Measurements from ENCODE around the gene ANO1.

ANO1 gene

DNA sequence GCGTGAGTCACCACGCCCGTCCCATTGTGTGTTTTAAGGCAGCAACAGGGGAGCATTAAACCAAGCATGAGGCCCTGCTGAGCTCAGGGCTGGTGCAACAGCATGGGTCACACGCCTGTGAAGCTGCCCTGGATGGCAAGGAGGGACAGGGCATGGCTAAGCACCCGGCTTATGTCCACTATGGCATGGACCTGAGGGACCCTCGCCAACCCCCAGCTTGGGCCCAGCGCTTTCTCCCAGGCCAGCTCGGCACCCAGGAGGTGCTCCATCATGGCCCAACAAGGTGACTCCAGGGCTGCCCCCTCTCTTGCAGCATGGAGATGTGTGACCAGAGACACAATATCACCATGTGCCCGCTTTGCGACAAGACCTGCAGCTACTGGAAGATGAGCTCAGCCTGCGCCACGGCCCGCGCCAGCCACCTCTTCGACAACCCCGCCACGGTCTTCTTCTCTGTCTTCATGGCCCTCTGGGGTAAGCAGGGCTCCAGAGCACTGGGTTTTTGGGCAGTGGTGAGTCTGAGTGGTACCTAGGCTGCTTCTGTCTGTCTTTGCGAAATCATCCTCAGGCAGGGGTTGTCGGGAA, 53.6 kb downstream of the ANO1 start:
- H3K4me3 ChIP-seq (ENCODE audit: low read depth, low read length): no peak overlapping the region
- TF ChIP-seq, protein P1, sequence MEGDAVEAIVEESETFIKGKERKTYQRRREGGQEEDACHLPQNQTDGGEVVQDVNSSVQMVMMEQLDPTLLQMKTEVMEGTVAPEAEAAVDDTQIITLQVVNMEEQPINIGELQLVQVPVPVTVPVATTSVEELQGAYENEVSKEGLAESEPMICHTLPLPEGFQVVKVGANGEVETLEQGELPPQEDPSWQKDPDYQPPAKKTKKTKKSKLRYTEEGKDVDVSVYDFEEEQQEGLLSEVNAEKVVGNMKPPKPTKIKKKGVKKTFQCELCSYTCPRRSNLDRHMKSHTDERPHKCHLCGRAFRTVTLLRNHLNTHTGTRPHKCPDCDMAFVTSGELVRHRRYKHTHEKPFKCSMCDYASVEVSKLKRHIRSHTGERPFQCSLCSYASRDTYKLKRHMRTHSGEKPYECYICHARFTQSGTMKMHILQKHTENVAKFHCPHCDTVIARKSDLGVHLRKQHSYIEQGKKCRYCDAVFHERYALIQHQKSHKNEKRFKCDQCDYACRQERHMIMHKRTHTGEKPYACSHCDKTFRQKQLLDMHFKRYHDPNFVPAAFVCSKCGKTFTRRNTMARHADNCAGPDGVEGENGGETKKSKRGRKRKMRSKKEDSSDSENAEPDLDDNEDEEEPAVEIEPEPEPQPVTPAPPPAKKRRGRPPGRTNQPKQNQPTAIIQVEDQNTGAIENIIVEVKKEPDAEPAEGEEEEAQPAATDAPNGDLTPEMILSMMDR (IDR thresholded peaks at IDR 0.05; ENCODE audit: low read depth, low read length): no peak

DNA sequence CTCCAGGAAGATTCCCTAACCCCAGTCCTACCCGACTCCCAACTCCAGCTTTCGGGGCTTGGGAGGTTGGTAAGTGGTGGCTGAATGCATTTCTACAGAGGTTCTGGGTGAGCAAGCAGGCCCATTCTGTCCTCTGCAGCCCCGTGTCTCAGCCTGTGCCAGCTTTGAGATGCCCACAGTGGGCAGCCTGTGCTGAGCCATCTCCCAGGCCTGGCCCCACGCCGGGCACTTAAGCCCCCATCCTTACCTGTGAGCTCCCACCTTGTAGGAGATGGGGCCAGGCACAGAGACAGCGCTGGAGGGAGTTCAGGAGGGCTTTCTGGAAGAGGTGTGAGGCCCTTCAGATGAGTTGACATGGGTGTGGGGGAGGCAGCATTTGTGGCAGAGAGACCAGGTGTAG, 54.5 kb downstream of the ANO1 start:
- H3K4me3 ChIP-seq (ENCODE audit: low read depth, low read length): no peak overlapping the region
- TF ChIP-seq, protein P1 (IDR thresholded peaks at IDR 0.05; ENCODE audit: low read depth, low read length): no peak

DNA sequence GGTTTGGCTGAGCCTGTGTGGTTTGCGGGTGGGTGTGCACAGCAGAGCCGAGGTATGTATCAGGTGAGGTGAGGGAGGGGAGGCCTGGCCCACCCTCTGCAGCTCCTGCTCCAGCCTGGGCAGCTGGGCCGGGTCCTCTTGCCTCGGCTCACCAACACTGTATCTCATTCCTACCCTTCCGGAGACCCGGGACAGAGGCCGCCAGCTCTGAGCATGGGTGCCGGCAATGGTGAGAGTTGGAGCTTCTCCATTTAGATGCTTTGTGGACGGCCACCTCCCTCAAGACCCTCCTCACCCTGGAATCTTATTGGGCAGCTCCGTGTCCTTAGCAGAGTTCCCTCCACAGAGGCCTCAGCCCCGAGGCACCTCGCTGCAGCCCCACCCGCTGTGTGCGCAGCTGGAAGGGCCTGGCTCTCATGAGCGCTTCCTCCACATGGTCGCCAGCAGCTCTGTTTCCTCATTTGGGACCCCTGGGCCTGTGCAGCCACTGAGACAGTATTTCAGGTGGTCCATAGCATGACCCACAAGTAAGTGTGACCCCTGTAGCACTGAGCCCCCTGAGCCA, 55.7 kb downstream of the ANO1 start:
- TF ChIP-seq, protein P1 (IDR thresholded peaks at IDR 0.05; ENCODE audit: low read depth, low read length): no peak
- H3K4me3 ChIP-seq (ENCODE audit: low read depth, low read length): no peak overlapping the region

DNA sequence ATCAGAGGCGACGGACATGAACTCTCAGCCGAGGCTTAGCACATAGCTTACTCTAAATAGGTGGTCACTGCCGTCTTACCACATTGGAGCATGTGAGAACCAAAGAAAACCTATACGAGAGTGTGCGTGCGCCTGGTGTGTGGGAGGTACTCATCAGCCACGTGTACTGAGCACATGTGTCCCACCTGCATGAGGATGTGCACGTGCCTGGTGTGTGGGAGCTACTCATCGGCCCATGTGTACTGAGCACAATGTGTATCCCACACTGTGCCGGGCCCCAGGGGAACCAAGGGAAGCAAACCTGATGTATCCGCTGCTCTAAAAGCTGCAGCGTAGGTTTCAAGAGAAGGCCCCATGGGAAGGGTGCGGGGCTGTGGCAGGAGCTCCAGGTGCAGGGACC, 56.4 kb downstream of the ANO1 start:
- TF ChIP-seq, protein P1 (IDR thresholded peaks at IDR 0.05; ENCODE audit: low read depth, low read length): no peak
- H3K4me3 ChIP-seq (ENCODE audit: low read depth, low read length): no peak overlapping the region

DNA sequence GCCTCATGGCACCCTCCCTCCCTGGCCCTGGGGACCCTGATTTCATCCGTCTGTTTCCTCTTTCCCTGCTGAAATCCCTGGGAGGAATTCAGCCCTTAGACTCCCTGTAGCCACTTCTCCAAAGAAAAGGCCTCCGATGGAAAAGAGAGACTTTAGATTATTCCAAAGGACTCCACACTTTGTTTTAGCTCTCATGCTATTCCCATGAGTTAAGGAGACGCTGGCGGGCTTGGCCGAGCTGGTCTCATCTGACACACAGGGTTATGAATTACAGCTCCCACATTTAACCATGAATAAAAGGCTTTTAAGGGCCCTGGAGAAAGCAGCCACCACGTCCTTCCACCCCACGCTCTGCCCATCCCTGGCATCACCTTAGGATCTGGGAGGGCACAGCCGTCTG, 57.0 kb downstream of the ANO1 start:
- TF ChIP-seq, protein P1 (IDR thresholded peaks at IDR 0.05; ENCODE audit: low read depth, low read length): no peak
- no peak overlapping the region for H3K4me3 ChIP-seq (ENCODE audit: low read depth, low read length)

DNA sequence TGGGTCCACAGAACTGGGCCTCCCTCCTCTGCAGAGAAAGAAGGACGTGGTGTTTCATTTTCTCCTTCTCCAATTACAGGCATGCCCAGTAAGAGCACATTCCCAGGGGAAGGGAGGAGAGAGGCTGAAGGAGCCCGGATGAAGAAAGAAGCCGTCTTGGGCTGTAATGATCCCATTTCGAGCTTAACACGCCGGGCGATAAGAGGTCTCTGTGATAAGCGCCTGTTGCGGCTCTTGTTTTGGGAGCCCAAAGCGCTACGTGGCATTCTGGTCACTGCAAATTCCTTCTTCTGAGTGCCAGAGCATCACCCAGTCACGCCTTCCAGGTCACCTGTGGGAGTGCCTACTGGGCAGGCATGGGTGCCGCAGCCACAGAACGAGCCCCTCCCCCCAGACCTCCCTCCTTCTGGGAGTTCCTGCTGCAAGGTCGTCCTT, 57.5 kb downstream of the ANO1 start:
- TF ChIP-seq, protein P1 (IDR thresholded peaks at IDR 0.05; ENCODE audit: low read depth, low read length): no peak
- H3K4me3 ChIP-seq (ENCODE audit: low read depth, low read length): no peak overlapping the region

DNA sequence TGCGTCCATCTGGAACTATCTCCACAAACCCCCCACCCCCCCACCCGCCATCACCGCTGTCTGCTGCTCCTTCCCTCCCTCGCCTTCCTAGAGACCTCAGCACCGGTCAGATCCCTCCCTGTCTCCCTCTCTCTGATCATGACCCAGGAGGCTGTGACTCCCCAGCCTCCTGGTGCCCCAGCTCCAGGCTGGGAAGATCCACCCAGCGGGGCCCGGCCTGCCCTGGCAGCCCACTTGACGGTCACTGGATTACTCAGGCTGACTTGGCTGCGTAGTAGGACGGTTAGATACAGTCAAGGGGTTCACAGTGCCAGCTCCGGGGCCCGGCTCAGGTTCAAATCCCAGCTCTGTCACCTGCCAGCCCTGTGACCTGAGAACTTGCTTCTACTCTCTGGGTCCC, 59.3 kb downstream of the ANO1 start:
- TF ChIP-seq, protein P1 (IDR thresholded peaks at IDR 0.05; ENCODE audit: low read depth, low read length): no peak
- no peak overlapping the region for H3K4me3 ChIP-seq (ENCODE audit: low read depth, low read length)
